ENCODE measurements around the gene TMEM8B. TPM values are rescaled to one million over a fixed set of nuclear protein-coding genes. Genes with fewer than 3 reads are reported as not detected.
"Not testable (repeated sequence)": the region's sequence is repeated elsewhere in the genome, so short reads cannot be mapped to it uniquely, and the experiment has no call there.

The TMEM8B gene
- total and polyA plus RNA-seq, 8 donors: 6.4 to 30.7 (median 26.4) TPM

GRCh38 chr9:35870351-35870923 lies 41.4 kb downstream of the TMEM8B start, which contains the start of gene OR13J1:
OR13J1 (minus strand) TSS chr9:35870401; CDS start chr9:35870401, 0 bp downstream.
- Histone ChIP-seq H3K9me3 (no peaks in the 10 kb centered on the region), H3K36me3 (no peaks in the 10 kb centered on the region), H3K4me3 (no peak within 1 kb of the TSS), H3K4me1 (no peaks in the 10 kb centered on the region), H3K27ac (no peak within 1 kb of the TSS), H3K27me3 (peaks cover 0 to 21% of the 10 kb centered on the region in 2 donors)
- intact Hi-C loops (cut with DNase I): no loop called here
- TF ChIP-seq, protein P1, sequence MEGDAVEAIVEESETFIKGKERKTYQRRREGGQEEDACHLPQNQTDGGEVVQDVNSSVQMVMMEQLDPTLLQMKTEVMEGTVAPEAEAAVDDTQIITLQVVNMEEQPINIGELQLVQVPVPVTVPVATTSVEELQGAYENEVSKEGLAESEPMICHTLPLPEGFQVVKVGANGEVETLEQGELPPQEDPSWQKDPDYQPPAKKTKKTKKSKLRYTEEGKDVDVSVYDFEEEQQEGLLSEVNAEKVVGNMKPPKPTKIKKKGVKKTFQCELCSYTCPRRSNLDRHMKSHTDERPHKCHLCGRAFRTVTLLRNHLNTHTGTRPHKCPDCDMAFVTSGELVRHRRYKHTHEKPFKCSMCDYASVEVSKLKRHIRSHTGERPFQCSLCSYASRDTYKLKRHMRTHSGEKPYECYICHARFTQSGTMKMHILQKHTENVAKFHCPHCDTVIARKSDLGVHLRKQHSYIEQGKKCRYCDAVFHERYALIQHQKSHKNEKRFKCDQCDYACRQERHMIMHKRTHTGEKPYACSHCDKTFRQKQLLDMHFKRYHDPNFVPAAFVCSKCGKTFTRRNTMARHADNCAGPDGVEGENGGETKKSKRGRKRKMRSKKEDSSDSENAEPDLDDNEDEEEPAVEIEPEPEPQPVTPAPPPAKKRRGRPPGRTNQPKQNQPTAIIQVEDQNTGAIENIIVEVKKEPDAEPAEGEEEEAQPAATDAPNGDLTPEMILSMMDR (IDR thresholded peaks at IDR 0.05): no peak
- DNase-seq (no peak), ATAC-seq (no peak)

GRCh38 chr9:35871545-35871944 lies 42.5 kb downstream of the TMEM8B start:
- Histone ChIP-seq H3K27ac (no peak overlapping the region), H3K4me1 (no peaks in the 10 kb centered on the region), H3K27me3 (peaks cover 0 to 10% of the 10 kb centered on the region in 2 donors), H3K4me3 (no peak overlapping the region), H3K36me3 (no peaks in the 10 kb centered on the region), H3K9me3 (no peaks in the 10 kb centered on the region)
- DNase-seq: no peak
- ATAC-seq: peak; percentile 58
- TF ChIP-seq, protein P1 (IDR thresholded peaks at IDR 0.05): no peak
- intact Hi-C loops (cut with DNase I): no loop called here

- intact Hi-C loops (cut with DNase I): no loop called here
- peaks cover 0 to 8% of the 10 kb centered on the region in 2 donors for H3K9me3 ChIP-seq
- ATAC-seq (no peak), DNase-seq (no peak)
- TF ChIP-seq, protein P1 (IDR thresholded peaks at IDR 0.05): no peak
- H3K27ac ChIP-seq: no peak overlapping the region
- H3K36me3 ChIP-seq: no peaks in the 10 kb centered on the region
- H3K4me1 ChIP-seq: no peaks in the 10 kb centered on the region
- H3K27me3 ChIP-seq: peaks cover 0 to 7% of the 10 kb centered on the region in 2 donors
- H3K4me3 ChIP-seq: no peak overlapping the region
Measured at GRCh38 chr9:35872505-35872904, 43.5 kb downstream of the TMEM8B start.

GRCh38 chr9:35882263-35882848 lies 53.3 kb downstream of the TMEM8B start:
- TF ChIP-seq, protein P1 (IDR thresholded peaks at IDR 0.05): peak; percentile 94 to 95
- ATAC-seq (peak; percentile 95), DNase-seq (peak; percentile 73 to 93 (median 83))
- peaks cover 0 to 5% of the 10 kb centered on the region in 2 donors for H3K27me3 ChIP-seq
- H3K4me1 ChIP-seq: no peaks in the 10 kb centered on the region
- H3K9me3 ChIP-seq: peaks cover 0 to 5% of the 10 kb centered on the region in 2 donors
- H3K36me3 ChIP-seq: no peaks in the 10 kb centered on the region
- no peak overlapping the region for H3K4me3 ChIP-seq
- no peak overlapping the region for H3K27ac ChIP-seq
- intact Hi-C loops (cut with DNase I): loop anchor here in 1 of 2 donors (2.0 to 5.0 kb wide), 2 partner anchors 55 to 92 kb away; partner anchors contain the start of genes FAM221B, NPR2 and TMEM8B

DNA sequence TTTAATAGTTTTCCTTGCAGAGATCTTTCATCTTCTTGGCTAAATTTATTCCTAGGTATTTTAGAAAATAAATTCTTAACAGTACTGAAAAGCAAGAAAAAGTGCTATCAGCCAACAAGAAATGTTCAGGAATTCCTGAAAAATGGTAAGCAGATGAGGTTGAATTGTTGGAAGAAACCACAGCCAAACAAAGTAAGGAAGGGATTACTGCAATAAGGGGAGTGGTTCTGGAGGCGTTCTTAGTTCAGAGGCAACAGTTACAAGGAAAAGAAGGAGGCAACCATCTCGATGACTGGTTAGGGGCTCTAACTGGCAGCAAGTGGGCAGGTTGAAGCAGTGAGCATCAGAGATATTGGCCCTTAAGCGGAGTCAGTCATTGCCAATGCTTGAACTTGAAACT lies 54.0 kb downstream of the TMEM8B start:
- H3K27me3 ChIP-seq: peaks cover 0 to 5% of the 10 kb centered on the region in 2 donors
- DNase-seq: no peak
- H3K27ac ChIP-seq: no peak overlapping the region
- no peak overlapping the region for H3K4me3 ChIP-seq
- ATAC-seq: no peak
- H3K4me1 ChIP-seq: no peaks in the 10 kb centered on the region
- intact Hi-C loops (cut with DNase I): loop anchor here in 1 of 2 donors (2.0 to 5.0 kb wide), 2 partner anchors 56 to 92 kb away; partner anchors contain the start of genes FAM221B, NPR2 and TMEM8B
- TF ChIP-seq, protein P1 (IDR thresholded peaks at IDR 0.05): no peak
- no peaks in the 10 kb centered on the region for H3K36me3 ChIP-seq
- no peaks in the 10 kb centered on the region for H3K9me3 ChIP-seq

DNA sequence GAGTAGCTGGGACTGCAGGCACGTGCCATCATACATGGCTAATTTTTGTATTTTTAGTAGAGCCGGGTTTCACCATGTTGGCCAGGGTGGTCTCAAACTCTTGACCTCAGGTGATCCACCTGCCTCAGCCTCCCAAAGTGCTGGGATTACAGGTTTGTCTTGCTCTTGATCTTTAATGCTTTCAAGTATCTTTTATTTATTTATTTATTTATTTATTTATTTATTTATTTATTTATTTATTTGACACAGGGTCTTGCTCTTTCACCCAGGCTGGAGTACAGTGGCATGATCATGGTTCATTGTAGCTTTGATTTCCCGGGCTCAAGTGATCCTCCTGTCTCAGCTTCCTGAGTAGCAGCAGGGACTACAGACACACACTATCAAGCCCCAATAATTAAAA lies 55.9 kb downstream of the TMEM8B start:
- H3K4me1 ChIP-seq, H3K4me3 ChIP-seq, H3K36me3 ChIP-seq, H3K9me3 ChIP-seq, DNase-seq, H3K27me3 ChIP-seq, H3K27ac ChIP-seq, ATAC-seq: not testable (repeated sequence)
- intact Hi-C loops (cut with DNase I): loop anchor here in 1 of 2 donors (5.0 kb wide), 1 partner anchor 58 kb away; the partner anchor contains the start of genes FAM221B and TMEM8B
